GM21360 (cell line): ENCODE data around the gene RFX2.

ENCODE experiments used
- ATAC-seq: cut with Tn5 transposase; IDR thresholded peaks from one replicate; pipeline ENCODE4 v1.9.1; 2021; ENCODE audit warnings: mild to moderate bottlenecking, moderate library complexity; ENCODE audit not compliant: unreplicated experiment

Gene RFX2

DNA sequence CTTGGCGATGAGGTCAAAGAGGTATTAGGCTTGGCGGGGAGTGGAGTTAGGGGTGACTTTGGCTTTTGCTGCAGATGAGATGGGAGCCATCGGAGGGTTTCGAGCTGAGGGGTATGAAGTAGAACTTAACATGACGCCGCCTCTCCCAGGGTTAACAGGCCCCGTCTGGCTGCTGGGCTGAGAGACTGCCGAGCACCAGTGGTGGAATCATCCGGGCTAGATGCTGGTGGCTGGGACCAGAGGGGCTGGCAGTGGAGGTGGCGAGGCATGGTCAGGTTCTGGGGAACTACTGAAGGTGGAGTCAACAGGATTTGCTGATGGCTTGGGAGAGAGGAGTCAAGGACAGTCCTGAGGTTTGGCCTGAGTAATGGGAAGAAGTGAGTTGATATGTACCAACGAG is 4.9 kb downstream of the RFX2 start:
- ATAC-seq, result no peak

DNA sequence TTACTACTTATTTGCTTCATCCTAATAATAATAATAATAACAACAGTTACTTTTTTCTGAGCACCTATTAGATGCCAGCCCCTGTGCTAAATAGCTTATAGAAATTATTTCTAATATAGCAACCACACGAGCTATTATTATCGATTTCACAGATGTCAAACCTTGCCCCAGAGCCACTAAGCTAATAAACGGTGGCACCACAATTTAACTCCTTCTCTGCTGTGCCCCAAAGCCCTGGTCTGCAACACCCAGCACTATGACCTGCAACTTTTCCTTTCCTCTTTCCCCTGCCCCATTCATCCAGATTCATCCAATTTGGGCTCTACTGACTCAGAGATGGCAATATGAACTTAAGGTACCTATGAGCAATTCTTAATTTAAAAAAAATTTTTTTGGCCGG is 6.4 kb downstream of the RFX2 start:
- ATAC-seq, result no peak

- no peak for ATAC-seq
Measured at GRCh38 chr19:6103217-6103644, 7.1 kb downstream of the RFX2 start.

- no peak for ATAC-seq
Measured at GRCh38 chr19:6101991-6102390, 8.3 kb downstream of the RFX2 start.

DNA sequence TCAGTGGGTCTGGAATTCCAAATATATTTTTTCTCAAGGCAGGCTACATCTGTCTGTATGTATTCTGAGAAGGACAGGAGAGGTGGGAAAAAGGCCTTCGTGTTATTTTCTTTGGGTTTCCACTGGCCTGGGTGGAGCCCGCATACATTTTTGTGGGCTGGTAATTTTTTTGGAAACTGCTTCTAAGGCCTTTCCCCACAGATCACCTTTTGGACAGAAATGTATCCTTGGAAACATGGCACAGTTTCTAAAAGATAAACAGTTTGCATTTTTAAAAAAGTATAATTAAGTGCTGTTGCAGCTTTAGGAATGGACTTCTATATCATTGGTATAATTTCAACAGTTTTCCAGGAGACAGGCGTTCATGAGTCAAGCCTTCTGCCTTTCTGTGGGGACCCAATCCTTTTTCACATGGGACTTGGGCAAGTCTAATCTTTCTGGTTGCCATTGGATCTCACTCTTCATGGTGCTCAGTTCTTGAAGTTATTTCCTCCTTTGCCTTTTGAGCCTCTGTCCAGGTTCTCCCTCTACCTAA is 8.9 kb downstream of the RFX2 start:
- ATAC-seq, result no peak

DNA sequence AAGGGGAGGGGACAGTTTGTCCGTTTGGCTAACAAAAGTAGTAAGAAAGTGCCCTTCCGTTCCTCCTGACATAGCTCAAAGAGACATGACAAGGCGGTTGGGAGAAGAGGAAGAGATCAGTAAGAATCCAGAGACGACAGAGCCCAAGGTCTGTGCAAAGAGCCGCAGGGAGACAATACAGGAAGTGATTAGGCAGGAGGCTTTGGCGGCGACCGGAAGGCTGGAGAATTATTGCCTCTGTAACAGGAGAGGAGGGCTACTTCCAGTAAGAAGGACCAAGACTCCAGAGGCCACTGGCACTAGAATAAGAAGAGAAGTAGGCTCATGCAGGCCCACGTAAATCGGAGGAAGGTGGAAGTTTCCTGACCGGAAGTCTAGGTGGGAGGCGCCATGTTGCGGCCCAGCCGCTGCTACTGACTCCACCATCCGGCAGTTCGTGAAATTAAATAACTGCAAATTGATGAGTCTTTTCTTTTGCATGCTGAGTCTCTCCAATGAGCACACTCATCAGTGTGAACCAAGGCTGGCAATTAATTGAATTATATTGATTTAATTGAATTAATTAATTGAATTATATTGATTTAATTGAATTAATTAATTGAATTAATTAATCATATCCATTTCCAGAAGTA is 9.9 kb downstream of the RFX2 start:
- ATAC-seq, result no peak

- ATAC-seq, result no peak
Measured at GRCh38 chr19:6099599-6099998, 10.7 kb downstream of the RFX2 start.

DNA sequence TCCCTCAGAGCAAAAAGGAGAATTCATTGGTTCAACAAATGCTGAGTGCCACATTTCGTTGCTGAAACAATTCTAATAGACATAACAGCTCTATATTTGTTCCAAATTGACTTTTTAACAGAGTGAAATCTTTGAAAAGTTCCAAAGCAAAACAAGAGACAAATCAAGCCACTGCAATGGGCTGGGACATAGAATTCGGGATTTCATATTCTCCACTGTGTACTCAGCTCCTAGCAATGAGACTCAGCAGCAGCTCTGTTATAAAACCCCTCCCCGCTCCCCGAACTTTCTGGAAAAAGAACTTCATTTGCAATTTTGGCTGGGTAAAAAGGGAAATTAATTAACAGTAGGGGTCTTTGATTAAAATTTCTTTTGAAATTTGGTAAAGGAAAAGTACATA is 11.3 kb downstream of the RFX2 start:
- no peak for ATAC-seq

- ATAC-seq, result no peak
Measured at GRCh38 chr19:6098574-6098973, 11.7 kb downstream of the RFX2 start.

DNA sequence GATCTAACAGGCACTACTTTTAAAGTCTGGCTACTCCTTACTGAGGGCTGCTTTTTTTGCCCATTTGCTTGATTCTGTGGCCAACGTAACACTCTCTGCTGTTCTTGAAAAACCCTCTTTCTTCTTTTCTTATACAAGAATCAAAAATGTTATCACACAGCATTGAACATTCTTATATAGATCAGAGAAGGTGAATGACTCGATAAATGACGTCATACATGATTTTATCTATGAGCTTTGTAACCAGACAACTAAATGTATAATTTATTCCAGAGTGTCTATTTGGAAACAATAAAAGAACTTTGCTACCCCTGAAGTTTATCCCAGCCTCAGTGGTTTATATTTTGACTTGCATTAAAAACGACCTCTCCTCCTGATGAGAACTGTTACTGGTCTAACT is 12.4 kb downstream of the RFX2 start:
- no peak for ATAC-seq

DNA sequence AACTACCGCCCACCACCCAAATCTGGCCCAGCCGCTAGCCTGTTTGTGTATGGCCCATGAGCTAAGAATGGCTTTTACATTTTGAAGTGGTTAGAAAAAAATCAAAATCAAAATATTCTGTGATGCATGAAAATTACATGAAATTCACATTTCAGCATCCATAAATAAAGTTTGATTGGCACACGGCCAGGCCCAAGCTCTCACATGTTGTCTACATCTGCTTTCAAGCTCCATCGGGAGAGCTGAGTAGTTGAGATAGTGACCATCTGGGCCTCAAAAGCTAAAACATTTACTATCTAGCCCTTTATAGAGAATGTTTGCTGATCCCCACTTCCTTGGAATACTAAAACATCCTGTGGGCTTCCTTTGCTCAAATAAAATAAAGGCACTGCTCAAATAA is 14.5 kb downstream of the RFX2 start:
- no peak for ATAC-seq

DNA sequence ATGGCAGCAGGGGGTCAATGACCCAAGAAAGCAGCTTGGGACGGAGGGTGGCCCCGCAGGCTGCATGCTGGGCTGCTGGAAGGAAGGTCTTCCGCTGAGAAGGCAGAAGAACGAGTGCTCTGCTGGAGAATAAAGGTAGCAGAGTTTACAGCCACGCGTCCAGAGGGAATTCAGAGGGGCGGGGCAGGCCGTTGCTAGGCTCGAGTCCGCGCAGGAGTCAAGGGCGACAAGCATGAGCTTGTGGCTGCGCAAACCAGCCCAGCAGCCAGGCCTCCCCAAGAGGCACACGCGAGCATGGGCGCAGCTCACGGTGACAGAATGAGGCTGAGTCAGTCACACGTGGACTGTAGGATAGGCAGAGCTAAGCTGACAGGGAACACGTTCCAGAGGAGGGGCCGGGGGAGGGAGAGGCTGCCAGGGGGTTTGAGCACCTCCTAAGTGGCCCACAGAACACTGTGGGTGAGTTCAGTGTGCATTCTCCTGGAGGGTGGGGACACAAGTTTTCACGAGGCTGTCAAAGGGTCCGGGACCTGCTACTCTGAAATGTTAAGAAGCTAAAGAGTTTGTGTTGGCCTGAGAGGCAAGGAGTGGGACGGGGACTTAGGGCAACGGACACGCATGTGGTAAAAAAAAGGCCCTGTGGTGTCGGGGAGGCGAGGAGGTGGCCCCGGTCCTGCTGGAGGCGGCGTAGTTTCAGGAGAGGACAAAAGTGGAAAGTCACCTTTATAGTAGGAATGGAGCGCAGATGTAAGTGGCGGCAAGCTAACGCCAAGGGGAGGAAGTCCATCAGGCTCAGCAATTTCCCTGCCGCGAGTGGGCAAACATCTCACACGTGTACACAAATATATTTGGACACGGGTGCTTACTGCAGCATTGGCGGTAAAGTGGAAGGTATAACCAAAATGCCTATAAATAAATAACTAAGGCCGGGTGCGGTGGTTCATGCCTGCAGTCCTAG is 17.7 kb downstream of the RFX2 start:
- ATAC-seq, result no peak

DNA sequence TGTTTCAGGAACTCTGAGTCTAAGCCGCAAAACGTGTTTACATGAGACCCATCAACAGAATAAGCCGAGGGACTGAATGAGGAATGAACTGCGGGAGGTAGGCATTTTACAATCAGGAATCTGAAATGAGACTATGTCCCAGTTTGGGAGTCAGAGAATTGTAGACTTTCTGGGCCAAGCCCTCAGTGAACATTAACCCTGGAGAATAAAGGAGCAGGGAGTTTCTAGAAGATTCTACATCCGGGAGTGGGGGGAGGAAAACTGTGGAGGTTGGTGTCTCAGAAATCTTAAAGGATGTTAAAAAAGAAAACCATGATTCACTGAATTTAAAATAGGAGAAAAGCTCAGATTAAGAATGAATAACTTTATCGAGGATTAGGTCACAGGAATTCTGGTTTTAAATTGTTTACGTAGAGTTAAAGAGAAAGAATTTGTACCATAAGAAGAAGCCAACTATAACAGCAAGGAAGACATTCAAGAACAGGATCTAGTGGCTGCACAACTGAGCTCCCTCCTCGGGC is 18.5 kb downstream of the RFX2 start:
- no peak for ATAC-seq

- no peak for ATAC-seq
Measured at GRCh38 chr19:6090634-6091033, 19.7 kb downstream of the RFX2 start.

- ATAC-seq, result no peak
Measured at GRCh38 chr19:6088602-6089049, 21.7 kb downstream of the RFX2 start.

- no peak for ATAC-seq
Measured at GRCh38 chr19:6087074-6087571, 23.2 kb downstream of the RFX2 start.

DNA sequence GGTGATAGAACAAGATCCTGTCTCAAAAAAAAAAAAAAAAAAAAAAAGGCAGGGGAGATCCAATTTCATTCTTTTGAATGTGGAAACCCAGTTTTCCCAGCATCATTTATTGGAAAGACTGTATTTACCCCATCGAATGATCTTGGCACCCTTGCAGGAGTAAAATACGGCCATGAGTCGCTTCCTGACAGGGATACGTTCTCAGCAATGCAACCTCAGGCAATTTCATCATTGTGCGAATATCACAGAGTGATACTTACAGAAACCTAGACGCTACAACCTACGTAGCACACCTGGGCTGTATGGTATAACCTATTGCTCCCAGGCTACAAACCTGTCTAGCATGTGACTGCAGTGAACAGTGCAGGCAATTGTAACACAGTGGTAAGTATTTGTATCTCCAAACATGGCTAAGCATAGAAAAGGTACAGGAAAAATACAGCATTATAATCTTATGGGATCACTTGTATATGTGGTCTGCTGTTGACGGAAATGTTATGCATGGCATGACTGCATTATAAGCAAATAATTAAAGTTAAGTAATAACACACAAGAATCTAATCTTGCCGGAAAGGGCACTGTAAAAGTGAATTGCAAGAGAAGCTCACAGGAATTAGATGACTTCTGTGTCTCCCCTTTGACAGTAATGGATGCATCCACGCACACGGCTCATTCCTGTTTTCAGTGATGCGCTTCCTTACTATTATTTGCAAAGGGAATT is 24.1 kb downstream of the RFX2 start:
- ATAC-seq, result no peak

DNA sequence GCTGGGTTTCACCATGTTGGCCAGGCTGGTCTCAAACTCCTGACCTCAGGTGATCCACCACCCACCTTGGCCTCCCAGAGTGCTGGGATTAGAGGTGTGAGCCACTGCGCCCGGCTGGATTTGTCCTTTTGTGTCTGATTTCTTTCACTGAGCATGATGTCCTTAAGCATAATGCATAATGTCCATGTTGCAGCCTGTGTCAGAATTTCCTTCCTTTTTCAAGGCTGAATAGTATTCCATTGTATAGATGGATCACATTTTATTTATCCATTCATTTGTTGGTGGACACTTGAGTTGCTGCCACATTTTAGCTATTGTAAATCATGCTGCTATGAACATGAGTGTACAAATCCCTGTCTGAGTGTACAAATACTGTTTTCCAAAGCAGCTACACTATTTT is 25.5 kb downstream of the RFX2 start:
- ATAC-seq, result no peak

GRCh38 chr19:6079107-6079506 is 31.2 kb downstream of the RFX2 start:
- no peak for ATAC-seq

GRCh38 chr19:6078068-6078467 is 32.2 kb downstream of the RFX2 start:
- ATAC-seq, result no peak
